HCT116 (cell line): ENCODE results near the gene IL25. TPM values are rescaled to one million over a fixed set of nuclear protein-coding genes. Genes with fewer than 3 reads are reported as not detected.

Experiments
- ATAC-seq: fragments of 200-7000 bp; cut with Tn5 transposase; 2 replicates; pipeline ENCODE4 v1.9.1; 2020; ENCODE audit warnings: mild to moderate bottlenecking, moderate library complexity
- BruUV-seq: library from RNA; stranded (reverse); fragments of 400-500 nt; replicated peaks from 2 replicates; lab custom pipeline; 2021; lab: Mats Ljungman, UMichigan
- CTCF ChIA-PET: fragments of 300-600 bp; sonication (Branson Sonifier 250); formaldehyde crosslinking; loops from one replicate; lab custom pipeline; 2021; ENCODE audit warnings: antibody characterized with exemption; lab: Charles Lee
- POLR2A ChIA-PET: fragments of 300-600, 350-600 bp; sonication (Branson Sonifier 250); formaldehyde crosslinking; loops from one replicate; lab custom pipeline; 2021; ENCODE audit warnings: antibody characterized with exemption; lab: Charles Lee
- RAD21 ChIA-PET, 2 experiments: fragments of 300-600 bp; sonication (Branson Sonifier 250); formaldehyde crosslinking; loops; one replicate each; lab custom pipeline; 2023; ENCODE audit warnings: low total read pairs in 2 of 2; ENCODE audit not compliant: uncharacterized antibody in 2 of 2, unreplicated experiment in 2 of 2, low non-redundant PET in 1 of 2; lab: Charles Lee
- DNase-seq: peaks from one replicate; pipeline ENCODE4 v3.0.0-alpha.2; 2010; ENCODE audit warnings: low read depth, low spot score
- H2AFZ ChIP-seq: fragments of 200-600 bp; shearing (Covaris generic), sonication (generic); 2 replicates; pipeline ENCODE4 v1.6.1; 2017; ENCODE audit warnings: low read depth, mixed run types, mixed read lengths, antibody characterized with exemption, low read length; ENCODE audit not compliant: poor library complexity, severe bottlenecking
- H3K27ac ChIP-seq: 2 replicates; pipeline ENCODE4 v1.5.1; 2012; ENCODE audit warnings: low read depth, low read length
- H3K27me3 ChIP-seq: fragments of 200-600 bp; sonication (generic); 2 replicates; pipeline ENCODE4 v1.6.1; 2016; ENCODE audit warnings: mixed run types, low read length, mixed read lengths; ENCODE audit not compliant: insufficient read depth
- H3K36me3 ChIP-seq, 2 experiments: fragments of 200-500 bp in 1 of 2; fragments of 200-600 bp in 1 of 2; sonication (Bioruptor generic) in 1 of 2; sonication (generic) in 1 of 2; 2 replicates each; pipeline versions ENCODE4 v1.5.1 to v1.6.1; 2014 to 2016; ENCODE audit warnings: low read length in 2 of 2, inconsistent platforms in 1 of 2, mixed read lengths in 1 of 2, mixed run types in 1 of 2; ENCODE audit not compliant: insufficient read depth in 2 of 2, control insufficient read depth in 1 of 2
- H3K4me1 ChIP-seq, 2 experiments: fragments of 200-600 bp in 1 of 2; sonication (generic) in 1 of 2; 2 replicates each; pipeline versions ENCODE4 v1.5.1 to v1.6.1; 2012 to 2017; ENCODE audit warnings: low read length in 2 of 2, inconsistent platforms in 1 of 2, mild to moderate bottlenecking in 1 of 2, mixed read lengths in 1 of 2, mixed run types in 1 of 2, moderate library complexity in 1 of 2; ENCODE audit not compliant: insufficient read depth in 2 of 2, control insufficient read depth in 1 of 2
- H3K4me2 ChIP-seq: fragments of 200-600 bp; sonication (generic); 2 replicates; pipeline ENCODE4 v1.6.1; 2017; ENCODE audit warnings: mixed run types, low read length, mixed read lengths
- H3K4me3 ChIP-seq, 2 experiments: fragments of 200-600 bp in 1 of 2; sonication (generic) in 1 of 2; replicated peaks in 1 of 2; 2 replicates each; pipeline ENCODE4 v1.5.1; 2011 to 2016; ENCODE audit warnings: low read length in 2 of 2, control low read depth in 1 of 2, low read depth in 1 of 2, mild to moderate bottlenecking in 1 of 2, mixed read lengths in 1 of 2, mixed run types in 1 of 2
- H3K79me2 ChIP-seq: fragments of 200-600 bp; sonication (generic); 2 replicates; pipeline ENCODE4 v1.6.1; 2017; ENCODE audit warnings: mild to moderate bottlenecking, mixed run types, low read length, moderate library complexity, mixed read lengths; ENCODE audit not compliant: insufficient read depth
- H3K9ac ChIP-seq: fragments of 200-600 bp; sonication (generic); 2 replicates; pipeline ENCODE4 v1.6.1; 2016; ENCODE audit warnings: low read length, mixed read lengths
- H3K9me2 ChIP-seq: fragments of 200-600 bp; sonication (generic), shearing (Covaris generic); 2 replicates; pipeline ENCODE4 v1.6.1; 2017; ENCODE audit warnings: mixed run types, mild to moderate bottlenecking, moderate library complexity; ENCODE audit not compliant: insufficient read depth
- H3K9me3 ChIP-seq, 2 experiments: fragments of 200-500 bp in 1 of 2; fragments of 200-600 bp in 1 of 2; sonication (Bioruptor generic) in 1 of 2; sonication (generic) in 1 of 2; 2 replicates each; pipeline ENCODE4 v1.6.1; 2014 to 2017; ENCODE audit warnings: low read length in 2 of 2, mixed read lengths in 2 of 2, inconsistent platforms in 1 of 2, low read depth in 1 of 2, mild to moderate bottlenecking in 1 of 2, mixed run types in 1 of 2, moderate library complexity in 1 of 2; ENCODE audit not compliant: control insufficient read depth in 1 of 2, insufficient read depth in 1 of 2
- H4K20me1 ChIP-seq: fragments of 200-600 bp; sonication (generic), shearing (Covaris generic); 2 replicates; pipeline ENCODE4 v1.6.1; 2017; ENCODE audit warnings: mixed run types, mild to moderate bottlenecking, moderate library complexity; ENCODE audit not compliant: insufficient read depth
- CTCF ChIP-seq, 3 experiments: fragments of 200-600 bp in 1 of 3; sonication (generic) in 1 of 3; IDR thresholded peaks in 2 of 3; conservative IDR thresholded peaks in 1 of 3; 2 replicates each; pipeline ENCODE4 v1.5.1; 2012 to 2017; ENCODE audit warnings: low read depth in 2 of 3, low read length in 2 of 3, antibody characterized with exemption in 1 of 3, borderline replicate concordance in 1 of 3, control low read depth in 1 of 3, mild to moderate bottlenecking in 1 of 3, mixed read lengths in 1 of 3, mixed run types in 1 of 3, moderate library complexity in 1 of 3; ENCODE audit not compliant: insufficient read depth in 1 of 3
- JUND ChIP-seq: IDR thresholded peaks from 2 replicates; pipeline ENCODE4 v1.6.1; 2012
- POLR2A ChIP-seq: IDR thresholded peaks from 2 replicates; pipeline ENCODE4 v1.7.0; 2011; ENCODE audit warnings: borderline replicate concordance; ENCODE audit not compliant: insufficient read depth, insufficient read length; ENCODE audit errors: extremely low read depth
- RAD21 ChIP-seq: IDR thresholded peaks from 2 replicates; pipeline ENCODE4 v1.6.1; 2012; ENCODE audit warnings: low read depth, mild to moderate bottlenecking
- REST ChIP-seq: IDR thresholded peaks from 2 replicates; pipeline ENCODE4 v1.6.1; 2012; ENCODE audit warnings: low read depth
- intact Hi-C: fragments of 100-400 bp; cut with micrococcal nuclease; formaldehyde crosslinking; loops from 2 replicates; pipeline ENCODE4 v1.10.0; 2022
- total RNA-seq: library from RNA; stranded (reverse); gene quantifications from one replicate; pipeline ENCODE4 v1.2.1, GENCODE V29; 2021; ENCODE audit not compliant: unreplicated experiment

The IL25 gene
- total RNA-seq, 1 experiment from 2014 or later: not detected

GRCh38 chr14:23360496-23360895 lies 12.1 kb upstream of the IL25 start:
- no peak overlapping the region for H2AFZ ChIP-seq
- DNase-seq (no peak), ATAC-seq (peak; percentile 73)
- H3K9ac ChIP-seq: no peak overlapping the region
- H3K9me3 ChIP-seq: no peaks in the 10 kb centered on the region
- no peaks in the 10 kb centered on the region for H4K20me1 ChIP-seq
- no peaks in the 10 kb centered on the region for H3K9me2 ChIP-seq
- no TSS peak for BruUV-seq
- no peaks in the 10 kb centered on the region for H3K4me1 ChIP-seq
- POLR2A ChIA-PET: no interaction called here
- no peak overlapping the region for H3K27ac ChIP-seq
- RAD21 ChIA-PET: interaction anchor here in 1 of 2 experiments (0.9 to 1.6 kb wide), 2 partner anchors 19 to 34 kb away, joined by 3 to 6 read pairs; no protein-coding TSS in a partner anchor
- intact Hi-C loops: no loop called here
- H3K79me2 ChIP-seq: no peaks in the 10 kb centered on the region
- 0 out of 2 replicates have a peak, but pooled peaks cover 3% of the 10 kb centered on the region for H3K27me3 ChIP-seq
- H3K4me3 ChIP-seq: no peak overlapping the region
- CTCF ChIA-PET: interaction anchor here (0.7 to 2.8 kb wide), 9 partner anchors 15 to 292 kb away, joined by 3 to 14 read pairs (median 5); partner anchors contain the start of genes HOMEZ and PABPN1
- H3K36me3 ChIP-seq: no peaks in the 10 kb centered on the region
- H3K4me2 ChIP-seq: no peak overlapping the region
- TF ChIP-seq POLR2A: no peak
- TF ChIP-seq JUND: no peak
- peak; percentile 43 to 51 (median 44); a peak in 5 of 6 replicates for TF ChIP-seq CTCF (IDR thresholded peaks at IDR 0.05 in 2 of 3, conservative IDR thresholded peaks at IDR 0.05 in 1 of 3; ENCODE audit: borderline replicate concordance in 1 of 3, insufficient read depth in 1 of 3, low read depth in 2 of 3, low read length in 2 of 3)
- TF ChIP-seq REST: no peak
- peak; percentile 45 for TF ChIP-seq RAD21
